Measurements from ENCODE around the gene UTRN.

- no peak for TF ChIP-seq CTCF (IDR thresholded peaks at IDR 0.05)
- TF ChIP-seq POLR2A (IDR thresholded peaks at IDR 0.05), result no peak
Observed at GRCh38 chr6:144310765-144311164, 25.6 kb downstream of the UTRN start.
